Erythroblast (primary cell): ENCODE results near the gene SOAT2.

ENCODE experiments used
- GATA1 ChIP-seq: IDR thresholded peaks from 2 replicates; pipeline ENCODE4 v1.6.1; 2011; ENCODE audit warnings: low read depth, mild to moderate bottlenecking, control low read depth, low read length, moderate library complexity
- POLR2A ChIP-seq: IDR thresholded peaks from 2 replicates; pipeline ENCODE4 v1.6.1; 2011; ENCODE audit warnings: mild to moderate bottlenecking, low read length

DNA sequence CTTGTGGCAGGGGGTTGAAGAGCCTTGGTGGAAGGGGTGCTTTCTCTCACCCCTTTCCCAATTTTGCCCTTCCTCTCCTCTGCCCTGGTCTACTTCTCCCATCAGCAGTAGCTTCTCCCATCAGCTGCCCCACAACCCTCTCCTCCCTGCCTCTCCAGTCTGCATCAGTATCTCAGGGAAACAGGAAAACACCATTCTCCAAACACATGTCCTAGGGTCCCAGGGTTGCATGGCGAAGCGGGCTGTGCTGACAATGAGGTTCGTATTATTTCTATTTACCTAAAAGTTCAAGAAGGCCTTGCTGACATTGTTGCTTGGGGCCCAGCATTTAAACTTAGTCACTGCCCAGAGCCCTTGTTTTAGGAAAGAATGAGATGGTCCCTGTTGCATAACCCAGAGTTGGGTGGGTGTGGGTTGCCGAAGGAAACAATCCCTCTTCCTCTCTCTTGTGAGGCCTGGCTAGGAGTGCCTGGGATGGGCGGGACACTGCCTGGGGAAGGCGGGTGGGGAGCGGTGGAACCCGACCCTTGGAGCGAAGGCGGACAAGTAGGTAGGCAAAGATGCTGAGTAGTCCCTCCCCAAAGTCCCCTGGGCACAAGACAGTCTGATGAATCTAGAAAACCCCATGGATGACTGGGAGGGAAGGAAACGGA is 7.1 kb upstream of the SOAT2 start:
- TF ChIP-seq POLR2A (no peak), GATA1 (no peak)
